ENCODE measurements around the gene EGFL7. TPM values are rescaled to one million over a fixed set of nuclear protein-coding genes. Genes with fewer than 3 reads are reported as not detected.

EGFL7 gene
- total RNA-seq, 1 donor from 2014 or later: 1.0 TPM

DNA sequence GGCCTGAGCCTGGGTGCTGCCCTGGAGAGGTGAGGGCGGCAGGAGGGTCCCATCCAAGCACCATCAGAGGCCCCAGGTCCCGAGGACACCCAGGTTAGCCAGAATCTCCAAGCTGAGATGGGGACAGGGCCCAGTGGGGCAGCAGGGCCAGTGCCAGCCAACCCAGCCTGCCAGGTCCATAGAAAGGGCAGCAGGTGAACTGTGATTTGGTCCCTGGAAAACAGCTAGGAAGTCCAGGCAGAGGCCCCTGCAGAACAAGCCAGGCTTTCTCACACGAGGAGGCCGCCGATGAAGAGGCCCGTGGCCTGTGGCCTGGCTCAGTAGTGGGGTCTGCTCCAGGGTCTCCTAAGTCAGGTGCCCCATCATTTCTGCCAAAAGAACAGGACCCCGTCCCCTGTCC, 22.5 kb downstream of the EGFL7 start:
- intact Hi-C loops (cut with micrococcal nuclease): no loop called here

DNA sequence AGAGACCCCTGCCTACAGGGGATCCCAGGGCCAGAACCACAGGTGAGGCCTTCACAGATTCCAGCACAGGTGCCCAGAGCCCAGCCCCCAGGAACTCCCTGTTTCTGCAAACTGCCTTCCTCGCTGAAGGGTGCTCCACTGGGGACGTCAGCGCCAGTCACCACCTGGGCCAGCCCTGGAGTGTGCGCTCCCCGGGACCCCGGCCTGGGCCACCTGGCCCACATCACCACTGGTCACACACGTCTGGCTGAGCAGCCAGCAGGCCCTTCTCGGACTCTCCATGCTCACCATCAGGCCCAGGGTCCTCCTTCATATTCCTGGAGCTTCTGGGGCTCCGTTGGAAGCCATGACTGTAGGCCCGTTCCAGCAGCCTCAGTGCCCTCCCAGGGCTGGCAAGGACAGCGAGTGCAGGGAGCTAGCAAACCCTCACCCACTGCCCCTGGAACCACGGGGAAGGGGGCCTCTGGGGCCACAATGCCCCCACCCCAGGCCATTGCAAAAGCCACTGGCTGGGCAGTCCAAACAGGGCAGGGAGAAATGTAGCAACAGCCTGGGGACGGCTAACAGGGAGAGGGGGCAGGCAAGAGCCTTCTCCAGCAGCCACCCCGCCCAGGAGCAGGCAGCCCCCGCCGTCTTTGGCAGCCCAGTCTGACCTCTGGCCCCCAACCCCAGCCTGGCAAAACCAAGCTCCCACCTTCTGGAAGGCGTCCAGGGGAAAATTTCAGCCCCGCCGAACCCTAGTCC, 23.2 kb downstream of the EGFL7 start:
- intact Hi-C loops (cut with micrococcal nuclease): no loop called here

DNA sequence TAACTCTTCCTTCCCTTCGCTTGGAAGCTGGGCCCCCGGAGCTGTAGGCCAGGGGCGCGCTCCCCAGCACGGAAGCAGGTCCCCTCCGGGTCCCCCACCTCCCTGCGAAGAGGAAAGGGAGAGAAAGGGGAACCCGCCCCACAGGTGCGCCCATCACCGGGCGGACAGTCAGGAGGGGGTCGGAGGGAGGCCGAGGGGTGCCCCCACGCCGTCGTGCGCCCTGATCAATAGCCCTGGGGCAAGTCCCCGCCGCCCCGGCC, 23.7 kb downstream of the EGFL7 start:
- intact Hi-C loops (cut with micrococcal nuclease): no loop called here

- intact Hi-C loops (cut with micrococcal nuclease): loop anchor here (1.0 kb wide), 4 partner anchors 14 to 204 kb away; partner anchors contain the start of genes DIPK1B and SEC16A
These were observed 24.3 kb downstream of the EGFL7 start, which contains the start of gene AGPAT2 for GRCh38 chr9:136686794-136687711. Gene AGPAT2 (minus strand): TSS chr9:136687457. CDS start chr9:136687357, 100 bp downstream.

DNA sequence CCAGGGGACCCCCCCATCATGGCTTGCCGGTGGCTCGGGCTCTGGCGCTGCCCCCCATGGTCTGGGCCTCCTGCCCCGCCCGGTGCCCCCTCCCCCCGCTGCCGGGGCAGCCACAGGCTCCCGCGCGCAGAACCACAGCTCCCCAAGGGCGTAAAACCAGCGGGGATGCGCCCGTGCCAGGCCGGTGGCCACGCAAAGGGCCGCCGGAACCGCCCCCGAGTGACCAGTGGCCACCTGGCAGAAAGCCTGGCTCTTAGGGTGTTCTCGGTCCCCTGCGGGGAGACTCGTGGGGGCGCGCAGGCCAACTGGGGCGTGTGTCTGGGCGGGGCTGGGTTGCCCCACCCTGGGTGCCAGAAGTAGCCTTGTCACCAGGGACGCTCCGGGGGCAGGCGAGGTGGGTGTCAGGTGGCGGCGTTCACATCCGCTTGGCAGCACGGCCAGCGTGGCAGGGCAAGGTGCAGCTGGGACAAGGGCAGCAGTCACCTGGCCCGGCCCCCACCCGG, 25.1 kb downstream of the EGFL7 start:
- intact Hi-C loops (cut with micrococcal nuclease): loop anchor here (1.0 kb wide), 4 partner anchors 14 to 204 kb away; partner anchors contain the start of genes DIPK1B and SEC16A

GRCh38 chr9:136688274-136689107, 25.8 kb downstream of the EGFL7 start:
- intact Hi-C loops (cut with micrococcal nuclease): no loop called here

DNA sequence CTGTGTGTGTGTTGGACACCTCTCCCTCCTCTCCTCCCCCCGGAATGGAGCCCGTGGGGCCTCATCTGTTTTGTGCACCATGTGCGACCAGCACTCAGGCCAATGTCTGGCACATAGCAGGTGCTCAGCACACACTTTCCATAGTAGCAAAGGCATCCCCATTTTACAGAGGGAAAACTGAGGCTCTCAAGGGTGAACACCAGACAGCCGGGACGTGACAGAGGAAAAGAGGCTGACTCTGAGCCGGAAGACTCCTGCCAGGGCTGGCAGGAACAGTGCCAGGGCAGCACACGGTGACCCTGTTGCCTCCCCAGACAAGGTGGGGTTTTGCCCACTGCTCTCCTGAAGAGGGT, 26.4 kb downstream of the EGFL7 start:
- intact Hi-C loops (cut with micrococcal nuclease): no loop called here

GRCh38 chr9:136690104-136690805, 27.5 kb downstream of the EGFL7 start:
- intact Hi-C loops (cut with micrococcal nuclease): no loop called here

DNA sequence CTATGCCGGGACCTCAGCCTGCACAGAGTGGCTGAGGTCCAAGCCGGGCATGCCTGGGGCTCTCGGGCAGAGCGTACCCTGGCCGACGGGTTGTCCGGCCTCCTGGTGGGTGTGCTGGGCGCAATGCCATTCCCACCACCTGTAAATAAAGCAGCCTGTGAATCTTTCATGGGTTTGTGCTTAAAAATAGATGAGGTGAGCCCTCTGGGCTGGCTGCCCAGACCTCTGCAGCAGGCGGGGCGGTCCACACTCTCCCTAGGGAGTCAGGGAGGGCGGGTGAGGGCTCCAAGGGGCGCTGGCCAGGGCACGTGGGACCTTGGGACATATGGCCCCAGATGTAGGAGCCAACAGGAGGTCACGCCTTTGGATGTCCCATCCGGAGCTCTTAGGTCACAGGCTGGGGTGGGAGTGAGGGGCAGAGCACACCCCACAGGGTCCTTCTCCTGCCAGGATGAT, 28.1 kb downstream of the EGFL7 start:
- intact Hi-C loops (cut with micrococcal nuclease): no loop called here

- intact Hi-C loops (cut with micrococcal nuclease): no loop called here
These were observed 28.8 kb downstream of the EGFL7 start for GRCh38 chr9:136691316-136692184.

GRCh38 chr9:136692185-136693134, 29.7 kb downstream of the EGFL7 start:
- intact Hi-C loops (cut with micrococcal nuclease): no loop called here

- intact Hi-C loops (cut with micrococcal nuclease): no loop called here
These were observed 30.4 kb downstream of the EGFL7 start for GRCh38 chr9:136693135-136693489.

DNA sequence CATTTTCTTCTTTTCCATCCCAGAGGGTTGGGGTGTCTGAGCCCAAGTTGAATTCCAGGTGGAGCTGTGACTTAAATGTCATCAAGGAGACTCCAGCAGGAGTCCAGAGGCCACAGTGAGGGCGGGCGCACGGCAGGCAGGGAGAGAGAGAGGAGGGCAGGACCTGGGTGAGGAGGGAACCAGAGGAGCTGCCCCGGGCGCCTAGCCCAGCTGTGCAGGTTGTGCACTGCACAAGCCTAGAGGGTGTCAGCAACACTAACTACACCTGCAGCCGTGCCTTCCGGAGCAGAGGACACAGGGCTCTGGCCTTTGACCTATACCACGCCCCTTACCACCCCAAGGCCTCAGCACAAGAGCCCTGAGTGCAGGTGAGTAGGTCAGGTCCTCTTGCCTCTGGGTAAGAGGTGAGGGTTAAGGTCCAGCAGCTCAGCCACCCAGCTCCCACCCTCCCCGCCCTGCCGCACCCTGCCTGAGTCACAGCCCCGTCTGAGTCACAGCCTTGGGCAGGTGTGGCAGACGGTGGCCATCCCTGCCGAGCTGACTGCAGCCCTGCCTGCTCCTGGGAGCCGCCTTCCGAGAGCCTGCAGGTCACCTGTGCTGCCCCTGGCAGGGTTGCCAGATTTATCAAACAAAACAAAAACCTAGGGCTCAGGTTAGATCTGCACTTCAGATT, 30.9 kb downstream of the EGFL7 start:
- intact Hi-C loops (cut with micrococcal nuclease): no loop called here

DNA sequence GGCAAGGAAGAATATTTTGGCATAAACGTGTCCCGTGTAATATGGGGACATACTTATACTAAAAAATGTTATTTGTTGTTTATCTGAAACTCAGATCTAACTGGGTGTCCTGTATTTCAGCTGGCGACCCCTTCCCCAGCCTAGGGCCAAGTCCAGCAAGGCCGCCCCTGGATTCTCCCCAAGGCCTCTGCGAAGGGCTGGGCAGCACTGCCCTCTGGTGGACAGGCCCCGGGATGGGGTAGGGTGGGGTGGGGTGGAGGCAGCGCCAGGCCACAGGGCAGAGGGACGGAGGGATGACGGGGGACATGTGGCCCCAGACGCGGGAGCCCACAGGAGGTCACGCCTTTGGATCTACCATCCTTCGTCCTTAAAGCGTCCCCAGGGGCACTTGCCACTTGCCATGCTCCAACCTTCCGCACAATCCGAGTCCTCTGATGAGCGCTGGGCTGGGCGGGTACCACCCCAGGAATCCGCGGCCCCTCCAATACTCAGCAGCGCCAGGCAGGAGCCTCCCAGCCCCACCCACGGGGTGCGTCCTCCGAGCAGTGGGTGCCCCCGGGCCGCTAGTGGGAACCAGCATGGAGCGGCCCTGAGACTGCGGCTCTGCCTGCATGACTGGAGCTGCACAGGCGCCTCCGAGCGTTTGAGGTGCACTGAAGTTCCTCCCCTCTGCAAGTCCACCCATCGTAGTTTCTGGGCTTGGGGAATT, 31.6 kb downstream of the EGFL7 start:
- intact Hi-C loops (cut with micrococcal nuclease): no loop called here

DNA sequence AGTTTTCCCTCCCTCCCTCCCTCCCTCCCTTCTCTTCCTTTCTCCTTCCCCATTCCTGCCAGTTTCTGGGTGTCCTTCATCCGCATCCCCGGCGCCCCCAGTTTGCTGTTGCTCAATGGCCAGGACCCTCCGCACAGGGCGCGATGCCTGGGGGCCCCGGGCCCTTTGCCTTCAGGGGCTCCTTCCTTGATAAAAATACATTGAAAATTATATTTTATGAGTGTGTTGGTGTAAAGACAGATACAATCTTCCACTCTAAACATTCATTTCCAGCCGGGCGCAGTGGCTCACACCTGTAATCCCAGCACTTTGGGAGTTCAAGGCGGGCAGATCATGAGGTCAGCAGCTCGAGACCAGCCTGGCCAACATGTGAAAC, 32.1 kb downstream of the EGFL7 start:
- intact Hi-C loops (cut with micrococcal nuclease): no loop called here

GRCh38 chr9:136695435-136695895, 32.7 kb downstream of the EGFL7 start:
- intact Hi-C loops (cut with micrococcal nuclease): no loop called here

DNA sequence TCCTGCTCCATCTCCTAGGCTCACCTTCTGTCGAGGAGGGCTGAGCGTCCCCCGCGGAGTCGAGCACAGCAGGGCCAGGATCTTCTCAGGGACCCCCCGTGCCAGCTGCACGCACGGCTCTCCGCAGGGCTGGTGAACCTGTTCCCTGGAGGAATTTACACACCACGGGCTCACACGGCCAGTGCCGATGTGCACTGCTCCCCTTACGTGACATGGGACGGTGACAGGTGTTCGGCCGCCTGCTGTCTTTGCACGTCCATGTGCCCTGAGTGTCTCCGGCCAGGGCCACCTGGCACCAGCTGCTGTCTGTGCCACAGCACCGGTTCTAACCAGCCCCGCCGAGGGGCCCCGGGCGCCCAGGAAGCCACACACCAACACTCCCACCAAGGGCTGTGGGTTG, 33.2 kb downstream of the EGFL7 start:
- intact Hi-C loops (cut with micrococcal nuclease): no loop called here
